Measurements from ENCODE around the gene EXOC4.

GRCh38 chr7:133629701-133630100 lies 376.8 kb downstream of the EXOC4 start:
- no peak for TF ChIP-seq EZH2 (IDR thresholded peaks at IDR 0.05; ENCODE audit: borderline replicate concordance, low read depth, low read length, severe bottlenecking)
- TF ChIP-seq POLR2A (IDR thresholded peaks at IDR 0.05; ENCODE audit: low read depth, low read length) = no peak
- TF ChIP-seq MYC (IDR thresholded peaks at IDR 0.05; ENCODE audit: low read depth, low read length) = no peak
- TF ChIP-seq POLR2AphosphoS5 (IDR thresholded peaks at IDR 0.05; ENCODE audit: insufficient read depth, low read depth, low read length) = no peak
- no peak for TF ChIP-seq CTCF (IDR thresholded peaks at IDR 0.05; ENCODE audit: extremely low read depth in 1 of 2, insufficient read depth in 1 of 2, low read depth in 1 of 2, low read length in 2 of 2)
- no peak for TF ChIP-seq FOS (IDR thresholded peaks at IDR 0.05; ENCODE audit: borderline replicate concordance, insufficient read depth, low read length)
- TF ChIP-seq JUN (IDR thresholded peaks at IDR 0.05; ENCODE audit: borderline replicate concordance, insufficient read depth, insufficient read length, low read depth) = no peak
- no peak for TF ChIP-seq MAX (IDR thresholded peaks at IDR 0.05; ENCODE audit: insufficient read depth, insufficient read length)
